HG02763 (cell line): ENCODE data around the gene CENPP.

Experiments
- ATAC-seq: cut with Tn5 transposase; IDR thresholded peaks from one replicate; pipeline ENCODE4 v1.9.1; 2021; ENCODE audit warnings: mild to moderate bottlenecking, moderate library complexity; ENCODE audit not compliant: unreplicated experiment

The CENPP gene

DNA sequence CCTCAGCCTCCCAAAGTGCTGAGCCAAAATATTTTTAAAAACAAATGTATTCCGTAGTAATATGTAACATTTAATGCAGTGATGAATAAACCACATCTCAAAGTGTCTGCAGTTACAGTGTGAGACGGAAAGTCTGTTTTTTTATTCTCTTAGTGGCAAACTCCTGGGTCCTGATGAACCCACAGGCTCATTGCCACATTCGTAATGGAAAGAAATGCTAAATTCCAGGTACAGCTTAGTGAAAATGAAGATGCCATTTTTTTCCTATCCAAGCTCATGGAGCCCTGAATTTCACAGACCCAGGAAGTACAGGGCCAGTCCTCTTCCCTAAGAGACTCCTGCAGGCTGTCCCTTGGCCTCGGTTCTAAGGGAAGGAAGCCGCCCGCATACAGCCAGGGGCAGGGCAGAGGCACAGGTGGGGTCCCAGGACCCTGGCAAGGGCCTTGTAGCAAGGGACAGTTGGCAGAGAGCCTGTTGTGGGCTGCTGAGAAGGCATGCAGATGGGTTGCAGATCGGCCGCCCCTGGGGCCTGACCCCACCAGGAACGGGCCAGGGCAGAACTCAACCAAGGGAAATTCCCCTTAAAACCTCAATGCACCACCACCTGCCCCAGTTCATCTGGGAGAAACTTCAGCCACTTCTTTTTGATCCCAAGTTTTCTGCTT is 308.0 kb downstream of the CENPP start:
- ATAC-seq: no peak

DNA sequence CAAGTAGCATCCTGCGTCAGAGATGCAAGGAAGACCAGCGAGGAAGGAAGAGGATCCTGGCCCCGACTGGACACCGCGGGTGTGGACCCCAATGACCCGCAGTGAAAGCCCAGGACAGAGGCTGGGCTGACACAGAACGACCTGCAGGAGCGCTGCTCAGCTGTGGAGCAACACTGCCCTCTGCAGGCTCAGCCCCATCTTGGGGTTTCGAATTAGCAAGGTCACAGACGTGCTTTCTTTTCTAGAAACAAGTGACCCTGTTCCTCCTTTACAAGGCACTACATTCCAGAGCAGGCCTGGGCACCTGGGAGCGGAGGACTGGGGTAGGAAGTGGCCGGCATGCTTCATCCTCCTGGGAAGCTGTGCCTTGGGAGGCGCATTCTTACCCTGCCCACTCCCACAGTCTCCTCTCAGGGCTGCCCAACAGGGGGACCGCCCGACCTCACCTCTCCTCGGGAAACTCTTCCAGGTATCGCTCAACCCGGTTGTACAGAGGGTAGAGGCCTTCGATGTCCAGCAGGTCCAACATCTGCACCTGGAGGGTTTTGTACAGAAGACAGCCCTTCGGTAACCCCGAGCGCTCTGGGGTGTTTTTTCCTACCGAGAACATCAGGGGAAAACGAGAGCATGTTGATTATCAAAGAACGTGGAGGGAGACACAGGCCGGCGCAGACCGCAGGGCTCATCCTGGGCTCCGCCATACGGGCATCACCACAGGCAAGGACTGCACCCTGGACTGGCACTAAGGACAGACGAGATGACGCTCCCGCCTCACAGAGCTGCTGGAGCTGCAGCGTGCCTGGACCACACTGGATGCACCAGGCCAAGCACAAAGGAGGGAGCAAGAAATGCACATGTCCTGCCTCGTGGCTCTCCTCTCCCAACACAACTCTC is 309.2 kb downstream of the CENPP start:
- no peak for ATAC-seq

DNA sequence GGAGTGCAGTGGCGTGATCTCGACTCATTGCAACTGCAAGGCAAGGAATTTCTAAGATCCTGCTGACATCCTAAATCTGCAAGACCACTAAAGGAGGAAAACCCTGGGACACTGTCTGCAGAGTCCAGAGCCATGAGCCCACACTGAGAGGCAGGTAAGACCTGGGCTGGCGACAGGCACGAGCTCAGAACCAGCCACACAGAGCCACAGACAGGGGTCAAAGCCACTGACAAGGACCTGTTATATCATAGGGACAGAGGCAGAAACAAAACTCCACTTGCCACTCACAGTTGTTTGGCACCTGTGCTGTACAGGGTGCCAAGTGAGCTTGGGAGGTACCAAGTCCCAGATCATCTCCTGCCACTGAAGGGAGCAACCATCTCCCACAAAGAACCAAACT is 310.0 kb downstream of the CENPP start:
- ATAC-seq: no peak

DNA sequence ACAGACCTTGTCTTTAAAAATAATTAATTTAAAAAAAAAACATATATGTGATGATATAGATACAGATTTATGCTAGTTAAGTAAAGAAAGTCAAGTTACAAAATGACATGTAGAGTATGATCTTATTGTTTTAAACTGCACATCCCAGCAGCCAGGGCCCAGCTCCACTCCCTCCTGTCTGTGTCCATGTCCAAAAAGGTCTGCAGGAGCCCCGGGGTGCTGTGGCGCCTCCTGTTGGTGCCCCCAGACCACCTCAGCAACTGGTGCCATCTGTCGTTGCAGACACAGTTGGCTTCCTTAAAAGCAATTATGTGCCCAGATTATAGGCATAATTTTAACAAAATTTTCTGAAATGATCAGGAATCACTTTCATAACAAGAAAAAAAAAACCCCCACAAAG is 310.9 kb downstream of the CENPP start:
- no peak for ATAC-seq

DNA sequence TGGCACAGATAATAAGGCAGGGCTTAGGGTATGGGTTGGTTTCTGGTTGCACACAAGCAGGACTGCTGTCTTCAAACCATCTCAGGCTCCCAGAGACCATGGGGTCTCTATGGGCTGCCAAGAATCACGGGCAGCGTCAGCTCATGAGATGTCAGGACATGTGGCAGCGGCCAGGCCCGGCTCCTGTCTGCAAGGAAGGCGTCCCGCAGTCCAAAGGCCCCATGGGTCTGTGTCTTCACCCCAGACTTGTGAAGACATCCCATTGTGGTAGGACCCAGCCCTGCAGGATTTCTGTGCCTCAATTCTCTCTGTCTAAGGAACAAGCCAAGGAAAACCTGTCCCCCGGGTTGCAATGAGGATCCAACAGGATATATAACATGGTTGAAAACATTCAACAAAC is 311.6 kb downstream of the CENPP start:
- ATAC-seq: no peak

DNA sequence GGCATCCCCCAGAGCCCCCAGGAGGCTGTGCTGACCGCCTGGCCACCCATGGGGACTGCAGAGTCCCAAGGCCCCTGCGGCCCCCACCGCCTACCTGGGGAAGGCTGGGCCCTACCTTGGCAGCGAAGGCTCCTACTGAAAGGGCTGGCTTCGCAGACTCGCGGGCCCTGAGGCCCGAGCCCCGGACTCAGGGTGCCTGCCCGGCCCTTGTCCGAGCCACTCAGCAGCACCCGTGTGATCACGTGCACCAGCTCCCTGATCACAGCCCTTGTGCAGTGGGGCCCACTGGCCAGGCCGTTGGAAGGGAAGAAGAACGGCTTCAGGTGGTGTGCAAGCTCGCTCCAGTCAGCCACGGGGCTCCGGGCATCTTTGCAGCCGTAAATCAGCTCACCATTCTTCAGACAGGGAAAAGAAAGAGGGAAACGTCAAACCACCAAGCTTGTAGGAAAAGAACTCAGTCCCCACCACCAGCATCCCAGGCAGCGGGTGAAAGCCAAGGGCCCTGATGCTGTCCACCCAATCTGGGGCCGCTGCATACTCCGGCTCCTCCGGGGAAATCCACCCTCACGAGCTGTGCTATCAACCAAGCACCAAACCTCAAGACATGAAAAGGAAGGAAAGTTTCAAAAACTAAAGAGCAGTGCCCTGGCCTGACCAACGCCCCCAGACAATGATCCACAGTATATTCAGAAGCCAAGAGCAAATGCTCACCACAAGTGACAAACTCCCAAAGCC is 312.3 kb downstream of the CENPP start:
- no peak for ATAC-seq

DNA sequence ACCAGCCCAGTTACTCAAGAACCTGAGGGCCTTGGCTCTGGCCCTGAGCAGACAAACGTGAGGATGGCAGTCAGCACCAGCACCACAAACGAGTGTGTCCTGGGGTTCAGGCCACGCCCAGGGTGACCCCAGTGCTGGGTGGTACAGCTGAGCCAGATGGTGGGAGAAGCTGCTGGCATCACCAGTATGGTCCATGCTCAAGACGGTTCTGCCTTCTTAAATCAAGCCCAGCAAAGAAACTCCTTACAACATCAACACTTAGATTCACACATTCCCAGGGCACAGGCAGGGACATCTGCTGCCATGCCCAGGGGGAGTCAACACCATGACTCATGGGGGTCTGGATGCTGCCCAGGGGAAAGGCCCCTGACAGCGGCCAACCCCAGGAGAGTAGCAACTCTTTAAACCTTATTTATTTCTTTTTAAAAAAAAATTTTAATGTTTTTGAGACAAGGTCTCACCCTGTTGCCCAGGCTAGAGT is 312.9 kb downstream of the CENPP start:
- no peak for ATAC-seq

DNA sequence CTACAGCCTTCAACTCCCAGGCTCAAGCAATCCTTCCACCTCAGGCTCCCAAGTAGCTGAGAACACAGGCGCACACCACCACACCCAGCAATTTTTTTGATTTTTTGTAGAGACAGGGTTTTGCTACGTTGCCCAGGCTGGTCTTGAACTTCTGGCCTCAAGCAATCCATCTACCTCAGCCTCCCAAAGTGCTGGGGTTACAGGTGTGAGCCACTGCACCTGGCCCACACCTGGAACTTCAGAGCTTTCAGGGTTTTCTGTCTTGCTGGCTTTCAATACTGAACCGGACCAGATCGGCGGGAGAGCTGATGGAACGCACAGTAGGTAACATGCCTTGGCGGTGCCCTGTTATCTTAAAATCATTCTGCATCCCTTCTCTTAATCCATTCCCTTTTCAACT is 313.4 kb downstream of the CENPP start:
- no peak for ATAC-seq

DNA sequence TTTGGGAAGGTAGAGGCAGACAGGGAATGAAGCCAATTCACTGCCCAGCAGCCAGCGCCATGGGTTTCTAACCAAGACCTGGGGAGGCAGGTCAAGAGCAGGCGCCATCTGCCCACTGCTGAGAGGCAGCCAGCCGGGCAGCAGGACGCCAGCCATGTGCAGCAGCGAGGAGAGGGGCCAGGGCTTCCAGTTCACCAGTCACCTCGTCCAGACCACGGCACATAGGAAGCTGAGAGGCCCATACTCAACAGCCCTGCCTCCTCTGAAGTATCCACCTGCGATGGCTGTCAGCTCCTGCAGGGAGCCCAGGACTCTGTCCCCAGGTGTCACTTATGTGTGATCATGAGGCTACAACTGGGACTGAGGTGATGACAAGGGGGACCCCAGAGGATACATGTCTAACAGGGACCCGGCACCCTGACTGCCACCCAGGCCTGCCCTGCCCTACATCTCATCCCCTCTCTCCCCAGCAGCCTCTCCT is 314.1 kb downstream of the CENPP start:
- ATAC-seq: no peak

DNA sequence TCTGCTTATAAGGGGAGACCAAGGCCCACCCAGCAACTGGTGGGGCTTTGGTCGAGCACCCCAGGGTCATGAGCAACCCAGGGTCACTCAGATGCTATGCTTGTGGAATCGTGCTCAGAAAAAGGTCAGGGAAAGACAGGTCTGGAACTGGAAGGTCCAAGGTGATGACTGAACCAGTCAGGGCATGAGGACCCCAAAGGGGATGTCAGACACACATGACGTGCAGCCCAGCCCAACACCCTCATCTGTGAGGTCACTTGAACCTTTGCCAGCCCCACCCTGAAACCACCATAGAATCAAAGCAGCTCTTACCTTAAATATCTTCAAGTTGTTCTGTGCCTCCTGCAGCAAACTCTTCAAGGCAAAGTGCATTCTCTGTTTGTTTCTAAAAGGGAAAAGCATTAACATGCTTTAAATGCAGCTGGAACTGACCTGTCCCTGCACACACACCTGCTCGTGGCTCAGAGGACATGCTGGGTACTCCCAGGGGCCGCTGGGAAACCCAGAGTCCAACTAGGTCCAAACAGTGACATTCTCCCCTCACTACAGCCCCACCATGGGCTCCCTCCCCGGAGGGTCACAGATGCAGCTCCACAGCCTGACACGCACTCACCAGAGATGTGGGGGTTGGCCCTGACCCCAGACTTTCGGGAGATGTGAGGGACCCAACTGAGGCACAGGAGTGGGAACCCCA is 314.8 kb downstream of the CENPP start:
- ATAC-seq: no peak

DNA sequence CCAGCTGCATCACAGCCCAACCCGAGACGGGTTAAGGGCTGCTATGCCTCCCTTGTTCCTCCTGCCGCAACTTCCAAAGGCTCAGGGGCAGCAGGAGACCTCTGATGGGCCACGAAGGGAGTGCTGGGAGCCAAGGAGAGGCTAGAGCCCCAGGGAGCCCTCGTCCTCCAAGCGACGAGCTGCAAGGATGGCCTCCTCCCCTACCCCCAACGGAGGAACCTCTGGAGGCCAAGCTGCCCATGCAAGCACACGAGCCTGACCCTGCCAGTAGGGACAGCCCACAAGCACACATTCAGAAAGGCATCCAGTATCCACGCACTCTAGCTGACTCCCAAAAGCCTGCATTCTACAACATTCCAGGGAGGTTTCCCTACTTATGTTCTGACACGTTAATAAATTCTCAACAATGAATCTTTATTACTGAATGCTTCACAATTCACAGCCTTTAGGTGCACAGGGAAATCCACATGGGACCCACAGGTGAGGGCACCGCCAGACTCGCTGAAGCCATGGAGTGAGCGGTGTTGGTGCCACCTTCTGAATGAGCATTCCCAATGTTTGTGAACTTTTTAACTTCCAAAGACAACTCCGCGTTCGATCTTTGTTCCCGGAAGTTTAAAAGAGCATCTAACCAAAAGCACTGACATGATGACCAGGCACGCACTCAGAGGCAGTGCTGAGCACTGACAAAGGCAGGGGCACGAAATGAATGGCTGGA is 315.5 kb downstream of the CENPP start:
- ATAC-seq: no peak

DNA sequence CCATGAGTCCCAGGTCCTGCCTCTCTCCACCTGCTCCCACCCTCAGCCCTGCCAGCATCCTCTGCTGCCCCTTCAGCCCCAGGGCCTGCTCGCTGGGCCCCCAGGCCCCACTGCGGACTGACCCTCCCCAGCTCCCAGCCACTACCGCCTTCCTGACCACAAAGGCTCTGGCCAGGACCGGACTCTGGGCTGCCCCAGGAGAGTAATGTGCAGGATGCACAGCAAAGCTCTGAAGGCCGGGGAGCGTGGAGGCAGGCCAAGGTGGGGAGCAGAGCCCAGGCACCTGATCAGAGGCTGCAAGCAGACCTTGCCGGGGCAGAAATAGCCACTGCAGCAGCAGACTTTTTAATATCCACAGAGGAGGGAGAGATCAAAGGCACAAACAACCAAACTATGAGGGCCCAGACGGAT is 316.3 kb downstream of the CENPP start:
- no peak for ATAC-seq

DNA sequence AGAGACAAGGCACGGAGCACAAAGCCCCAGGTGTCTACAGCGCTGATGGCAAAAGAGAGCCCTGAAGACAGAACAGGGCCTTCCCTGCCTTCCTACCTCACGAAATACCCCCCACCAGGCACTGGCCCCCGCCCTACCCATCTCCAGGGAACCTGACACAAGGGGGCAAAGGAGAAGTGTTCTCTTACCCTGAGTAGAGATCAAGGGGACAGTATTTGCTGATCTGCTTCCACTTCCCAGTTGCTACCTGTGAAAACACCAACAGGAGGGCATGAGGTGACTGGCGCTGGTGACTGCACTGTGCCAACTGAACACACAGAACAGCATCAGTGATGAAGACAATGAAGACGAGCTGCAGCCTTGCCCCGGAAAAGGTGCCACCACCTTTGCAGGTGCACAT is 316.8 kb downstream of the CENPP start:
- no peak for ATAC-seq

DNA sequence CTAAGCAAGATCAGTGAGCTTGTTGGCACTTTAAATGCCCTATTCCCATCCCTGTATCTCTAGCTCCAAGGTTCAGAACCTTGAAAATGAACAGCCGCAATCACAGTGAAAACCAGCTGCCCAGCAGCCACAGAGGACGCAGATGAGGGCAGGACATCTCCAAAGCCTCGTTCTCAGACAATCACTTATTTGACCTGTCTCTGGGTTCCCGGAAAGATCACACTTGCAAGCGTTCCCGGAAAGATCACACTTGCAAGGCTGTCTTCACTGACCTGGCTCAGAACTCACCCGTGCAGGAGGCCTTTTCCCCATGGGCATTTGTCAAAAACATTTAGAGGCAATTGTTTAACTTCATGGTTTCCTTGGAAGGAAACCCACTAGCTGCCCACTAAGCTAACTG is 318.5 kb downstream of the CENPP start:
- no peak for ATAC-seq

DNA sequence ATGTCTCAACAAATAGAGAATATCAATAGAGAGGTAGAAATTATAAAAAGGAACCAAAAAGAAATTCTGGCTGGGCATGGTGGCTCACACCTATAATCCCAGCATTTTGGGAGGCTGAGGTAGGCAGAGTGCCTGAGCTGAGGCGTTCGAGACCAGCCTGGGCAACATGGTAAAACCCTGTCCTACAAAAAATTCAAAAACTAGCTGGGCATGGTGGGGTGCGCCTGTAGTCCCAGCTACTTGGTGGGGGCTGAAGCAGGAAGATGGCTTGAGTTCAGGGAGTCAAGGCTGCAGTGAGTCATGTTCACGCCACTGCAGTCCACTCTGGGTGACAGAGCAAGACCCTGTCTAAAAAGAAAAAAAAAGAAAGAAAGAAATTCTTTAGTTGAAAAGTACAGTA is 319.3 kb downstream of the CENPP start:
- no peak for ATAC-seq

DNA sequence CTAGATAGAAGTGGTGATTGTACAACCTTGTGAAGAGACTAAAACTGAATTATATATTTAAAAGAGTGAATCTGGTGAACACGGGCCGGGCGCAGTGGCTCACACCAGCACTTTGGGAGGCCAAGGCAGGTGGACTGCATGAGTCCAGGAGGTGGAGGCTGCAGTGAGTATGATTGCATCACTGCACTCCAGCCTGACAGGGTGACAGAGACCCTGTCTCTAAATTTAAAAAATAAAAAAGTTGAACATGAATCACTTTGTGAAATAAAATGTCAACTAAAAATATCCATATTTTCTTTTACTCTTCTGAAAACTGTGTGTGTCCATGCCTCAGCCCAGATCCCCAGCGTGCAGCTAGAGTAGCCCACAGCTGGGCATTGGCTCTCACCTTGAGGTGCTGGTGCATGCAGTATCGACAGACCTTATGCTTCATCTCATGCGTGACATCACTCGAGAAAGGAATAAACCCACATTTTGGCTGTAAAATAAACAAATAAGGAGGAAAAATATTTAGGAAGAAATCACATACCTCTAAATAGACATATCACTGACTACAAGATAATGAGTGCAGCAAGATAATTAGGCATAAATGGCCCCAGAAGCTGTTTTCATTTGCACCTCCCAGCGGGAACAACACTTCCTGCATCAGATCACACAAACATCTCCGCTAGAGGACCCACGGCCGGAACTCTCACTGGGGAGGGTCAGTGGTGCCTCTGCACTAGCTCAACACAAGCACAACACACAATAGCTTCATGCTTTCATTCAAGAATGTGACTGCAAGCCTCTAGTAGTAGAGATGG is 322.1 kb downstream of the CENPP start:
- ATAC-seq: no peak

DNA sequence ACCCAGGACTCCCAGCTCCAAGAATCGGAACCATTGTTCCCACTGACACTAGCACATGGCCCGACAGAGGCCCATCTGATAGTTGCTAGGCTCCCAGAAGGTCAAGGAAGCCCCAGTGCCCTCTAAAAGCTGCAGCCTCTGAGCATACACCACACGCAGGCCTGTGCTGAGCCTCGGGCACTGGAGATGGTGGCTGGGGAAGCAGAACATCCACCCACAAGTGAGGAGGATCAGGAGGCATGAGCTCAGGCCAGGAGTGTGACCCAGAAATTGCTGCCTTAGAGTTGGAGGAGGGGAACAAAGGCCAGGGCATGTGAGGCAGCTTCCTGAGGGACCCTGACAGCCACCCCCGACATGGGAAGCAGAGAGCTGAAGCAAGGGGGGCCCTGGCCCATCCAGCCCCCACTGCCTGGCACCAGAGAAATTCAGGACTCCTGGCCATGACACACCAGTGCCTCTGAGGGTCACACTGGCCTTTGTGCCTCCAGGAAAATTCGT is 322.8 kb downstream of the CENPP start:
- no peak for ATAC-seq

DNA sequence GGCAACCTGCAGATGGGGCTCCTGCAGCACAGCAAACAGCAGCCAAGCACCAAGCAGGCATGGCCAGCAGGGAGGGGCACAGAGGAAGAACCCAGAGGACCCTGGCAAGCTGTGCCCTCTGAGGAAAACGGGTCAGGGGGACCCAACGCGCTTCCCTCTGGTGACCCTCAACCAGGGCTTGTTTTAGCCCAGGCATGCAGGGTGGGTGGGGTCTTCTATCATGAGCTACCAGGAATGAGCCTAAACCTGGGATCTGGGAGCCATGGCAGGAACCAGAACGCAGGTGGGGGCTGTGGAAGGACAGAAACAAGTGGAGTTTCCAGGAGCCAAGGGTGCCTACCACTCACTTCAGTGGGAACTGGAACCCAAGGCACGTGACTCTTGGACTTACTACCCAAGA is 323.3 kb downstream of the CENPP start:
- ATAC-seq: no peak

DNA sequence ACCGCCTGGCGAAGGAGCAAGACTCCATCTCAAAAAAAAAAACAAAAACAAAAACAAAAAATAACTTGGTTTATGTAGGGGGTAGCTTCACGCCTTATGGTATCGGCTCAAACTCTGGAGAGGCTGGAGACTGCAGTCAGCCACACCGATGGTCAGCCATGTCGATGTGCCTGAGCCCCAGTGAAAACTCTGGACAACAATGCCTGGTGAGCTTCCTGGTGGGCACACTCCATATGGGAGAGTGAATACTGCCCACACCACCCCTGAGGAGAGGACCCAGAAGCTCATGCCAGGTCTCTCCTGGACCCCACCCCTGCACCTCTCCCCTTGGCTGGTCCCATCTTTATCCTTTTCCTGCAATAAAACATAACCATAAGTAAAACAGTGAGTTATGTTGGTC is 324.5 kb downstream of the CENPP start:
- ATAC-seq: no peak
